HL-60 (cell line): ENCODE measurements around the gene RUSF1.

Source experiments
- CTCF ChIP-seq: IDR thresholded peaks from one replicate; pipeline ENCODE4 v1.5.1; 2011; ENCODE audit warnings: low read length, control low read depth, inconsistent platforms; ENCODE audit not compliant: insufficient read depth
- GABPA ChIP-seq: IDR thresholded peaks from 2 replicates; pipeline ENCODE4 v1.6.1; 2012; ENCODE audit warnings: low read depth
- POLR2AphosphoS5 ChIP-seq: IDR thresholded peaks from 2 replicates; pipeline ENCODE4 v1.6.1; 2012; ENCODE audit warnings: low read depth
- REST ChIP-seq: IDR thresholded peaks from 2 replicates; pipeline ENCODE4 v1.6.1; 2012; ENCODE audit warnings: low read depth; ENCODE audit not compliant: insufficient replicate concordance

GRCh38 chr16:31493506-31494125 lies 14.6 kb downstream of the RUSF1 start:
- no peak for TF ChIP-seq CTCF
- no peak for TF ChIP-seq REST
- no peak for TF ChIP-seq POLR2AphosphoS5
- TF ChIP-seq GABPA, result no peak
